Cerebellar cortex (tissue), 1 donor: ENCODE results near the gene IL11.
"Not testable (repeated sequence)": the region's sequence is repeated elsewhere in the genome, so short reads cannot be mapped to it uniquely, and the experiment has no call there.

Experiments used
- DNase-seq: peaks from one replicate; pipeline ENCODE4 v3.0.0-alpha.2; 2015; ENCODE audit warnings: low spot score

The IL11 gene

DNA sequence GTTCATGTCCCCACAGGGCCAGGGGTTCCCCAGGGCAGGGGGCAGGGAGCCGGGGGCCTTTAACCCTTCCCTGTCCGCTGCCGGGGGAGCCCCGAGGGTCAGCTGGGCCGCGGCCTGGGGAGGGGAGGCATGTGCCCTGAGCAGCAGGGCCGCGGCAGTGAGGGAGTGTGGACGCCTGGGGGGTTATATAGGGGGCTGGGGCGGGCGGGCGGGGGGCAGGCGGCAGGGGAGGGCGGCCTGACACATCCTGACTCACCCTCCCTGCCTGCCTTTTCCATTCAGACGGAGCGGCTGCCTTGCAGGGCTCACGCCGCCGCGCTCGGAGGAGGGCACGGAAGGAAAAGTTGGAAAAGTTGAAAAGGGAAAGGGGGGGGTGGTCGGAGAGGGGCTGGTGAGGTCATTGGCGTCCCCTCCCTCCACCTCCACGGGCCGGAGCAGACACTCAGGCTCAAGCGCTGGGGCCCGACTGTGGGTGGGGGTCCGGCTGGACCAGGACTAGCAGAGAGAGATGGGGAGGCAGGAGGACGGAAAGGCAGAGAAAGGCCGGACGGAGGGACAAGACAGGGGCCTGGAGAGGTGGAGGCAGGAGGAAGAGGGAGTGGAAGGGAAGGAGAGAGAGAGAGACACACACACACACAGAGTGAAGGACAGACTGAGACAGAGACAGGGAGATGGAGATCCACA, at the start of gene IL11:
Gene IL11, minus strand, starts transcription at position 159 of the 684 bp plus-strand sequence. Its CDS starts 153 bp downstream, at position 6.
- DNase-seq = no peak

DNA sequence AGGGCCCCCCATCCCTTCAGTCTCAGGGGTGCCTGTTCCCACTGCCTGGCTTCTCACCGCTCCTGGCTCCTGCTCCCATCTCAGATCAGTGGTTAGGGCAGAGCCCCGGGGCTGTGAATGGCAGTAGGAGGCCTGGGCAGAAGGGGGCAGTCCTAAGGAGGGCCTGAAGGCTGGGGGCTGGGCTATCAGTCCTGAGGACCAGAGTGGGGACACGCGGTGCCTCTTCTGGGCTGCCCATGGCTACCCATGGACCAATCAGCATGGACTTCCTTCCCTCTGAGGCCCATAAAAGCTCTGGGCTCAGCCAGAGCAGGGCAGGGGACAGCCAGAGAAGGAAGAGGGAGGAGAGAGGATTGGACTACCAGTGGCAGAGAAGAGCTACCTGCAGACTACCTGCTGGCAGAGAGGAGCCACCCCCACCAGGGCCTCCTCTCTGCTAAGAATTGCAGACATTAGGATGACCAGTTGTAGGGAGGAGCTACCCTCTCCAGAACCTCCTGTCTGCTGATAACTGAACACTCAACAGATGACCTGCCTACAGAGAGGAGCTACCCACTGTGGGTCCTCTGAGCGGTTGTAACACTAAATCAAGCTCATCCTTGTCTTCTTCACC, 49.5 kb upstream of the IL11 start:
- DNase-seq = no peak

DNA sequence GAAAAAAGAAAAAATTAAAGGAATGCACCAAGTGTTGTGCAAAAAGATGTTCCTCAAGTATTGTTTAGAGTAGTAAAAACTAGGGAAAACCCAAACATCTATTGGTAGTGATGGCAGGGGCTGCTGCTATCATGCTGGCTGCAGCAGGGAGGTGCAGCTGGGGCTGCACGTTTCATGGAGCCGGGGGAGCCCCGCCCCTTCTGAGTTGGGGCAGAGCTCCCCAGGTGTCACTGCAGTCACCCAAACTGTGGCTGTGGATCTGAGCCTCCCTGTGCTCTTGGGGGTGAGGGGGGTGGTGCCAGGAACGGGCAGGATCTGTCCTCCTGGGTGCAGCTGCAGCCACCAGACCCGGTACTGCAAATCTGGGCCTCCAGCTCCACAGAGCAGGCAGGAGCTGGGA, 48.8 kb upstream of the IL11 start:
- DNase-seq = no peak

DNA sequence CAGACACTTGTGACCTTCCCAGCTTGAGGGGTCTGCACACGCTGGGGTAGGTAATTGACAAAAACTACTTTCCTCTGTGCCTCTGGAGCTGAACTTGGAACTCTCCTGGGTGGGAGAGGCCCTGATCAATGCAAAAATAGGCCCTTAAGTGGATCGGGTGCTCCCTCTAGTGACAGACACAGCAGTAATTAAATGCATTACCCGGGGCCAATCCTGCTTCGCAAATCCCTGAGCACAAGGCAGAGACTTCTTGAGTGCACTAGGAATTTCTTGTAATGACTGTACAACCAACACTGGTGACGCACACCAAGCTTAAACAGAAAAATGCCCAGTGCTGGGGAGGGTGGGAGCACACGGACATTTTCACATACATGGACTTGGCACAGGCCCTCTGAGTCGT, 47.9 kb upstream of the IL11 start:
- DNase-seq = peak; percentile 77

GRCh38 chr19:55410168-55410567, 39.9 kb upstream of the IL11 start:
- no peak for DNase-seq

DNA sequence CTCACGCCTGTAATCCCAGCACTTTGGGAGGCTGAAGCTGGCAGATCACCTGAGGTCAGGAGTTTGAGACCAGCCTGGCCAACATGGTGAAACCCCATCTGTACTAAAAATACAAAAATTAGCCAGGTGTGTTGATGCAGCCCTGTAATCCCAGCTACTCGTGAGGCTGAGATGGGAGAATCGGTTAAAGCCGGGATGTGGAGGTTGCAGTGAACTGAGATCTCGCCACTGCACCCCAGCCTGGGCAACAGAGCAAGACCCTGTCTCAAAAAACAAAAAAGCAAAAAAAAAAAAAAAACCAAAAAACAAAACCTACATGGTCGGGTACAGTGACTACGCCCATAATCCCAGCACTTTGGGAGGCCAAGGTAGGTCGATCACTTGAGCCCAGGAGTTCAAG, 38.9 kb upstream of the IL11 start:
- DNase-seq = not testable (repeated sequence)

GRCh38 chr19:55408533-55408872, 38.2 kb upstream of the IL11 start:
- no peak for DNase-seq

DNA sequence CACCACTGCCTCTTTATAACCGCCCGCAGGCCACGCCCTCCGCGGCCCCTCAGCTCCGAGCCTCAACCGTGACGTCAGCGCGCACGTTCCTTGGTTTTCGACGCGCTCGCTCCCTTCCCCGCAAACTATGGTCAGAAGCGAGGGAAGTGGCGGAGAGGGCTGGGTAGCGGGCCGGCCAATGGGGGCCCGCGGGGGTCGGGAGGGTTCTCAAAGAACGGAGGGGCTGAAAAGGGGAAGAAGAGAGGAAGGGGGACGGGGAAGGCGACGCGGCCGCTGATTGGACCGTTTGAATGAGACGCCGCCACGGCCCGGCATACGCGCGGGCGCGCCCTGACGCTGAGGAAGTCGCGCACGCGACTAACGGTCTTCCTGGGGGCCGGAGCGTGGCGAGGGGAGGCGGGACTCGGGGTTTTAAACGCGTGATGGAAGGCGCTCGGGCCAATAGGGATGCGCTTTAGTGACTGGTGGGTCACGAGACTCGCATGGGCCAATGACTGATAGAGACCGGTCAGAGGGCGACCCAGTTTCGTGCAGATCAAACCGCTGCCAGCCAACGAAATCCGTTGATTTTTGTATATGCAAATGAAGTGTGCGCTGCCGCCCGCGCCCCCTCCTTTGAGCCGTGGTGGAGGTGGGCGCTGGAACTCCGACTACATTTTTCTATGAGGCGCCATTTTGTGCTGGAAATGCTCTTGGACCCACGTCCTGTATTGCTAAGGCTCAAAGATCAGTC, 37.7 kb upstream of the IL11 start:
- peak; percentile 100 for DNase-seq

DNA sequence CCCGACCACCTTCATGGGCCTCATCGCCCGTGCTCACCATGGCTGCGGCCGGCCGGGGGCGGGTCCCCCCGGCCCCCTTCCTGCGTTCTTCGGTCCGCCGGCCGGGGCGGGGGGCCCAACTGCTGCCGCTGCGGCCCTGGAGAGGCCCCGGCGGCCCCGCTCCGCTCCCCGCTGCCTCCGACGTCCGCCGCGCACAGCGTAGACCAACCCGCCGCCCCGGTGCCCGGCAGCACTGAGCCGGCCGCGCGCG, 37.2 kb upstream of the IL11 start, which contains the start of gene UBE2S:
Gene UBE2S, minus strand, starts transcription at position 239 of the 250 bp plus-strand sequence. Its CDS starts 199 bp downstream, at position 40.
- not testable (repeated sequence) for DNase-seq

- DNase-seq = no peak
Observed at GRCh38 chr19:55406826-55407549, 36.7 kb upstream of the IL11 start.

DNA sequence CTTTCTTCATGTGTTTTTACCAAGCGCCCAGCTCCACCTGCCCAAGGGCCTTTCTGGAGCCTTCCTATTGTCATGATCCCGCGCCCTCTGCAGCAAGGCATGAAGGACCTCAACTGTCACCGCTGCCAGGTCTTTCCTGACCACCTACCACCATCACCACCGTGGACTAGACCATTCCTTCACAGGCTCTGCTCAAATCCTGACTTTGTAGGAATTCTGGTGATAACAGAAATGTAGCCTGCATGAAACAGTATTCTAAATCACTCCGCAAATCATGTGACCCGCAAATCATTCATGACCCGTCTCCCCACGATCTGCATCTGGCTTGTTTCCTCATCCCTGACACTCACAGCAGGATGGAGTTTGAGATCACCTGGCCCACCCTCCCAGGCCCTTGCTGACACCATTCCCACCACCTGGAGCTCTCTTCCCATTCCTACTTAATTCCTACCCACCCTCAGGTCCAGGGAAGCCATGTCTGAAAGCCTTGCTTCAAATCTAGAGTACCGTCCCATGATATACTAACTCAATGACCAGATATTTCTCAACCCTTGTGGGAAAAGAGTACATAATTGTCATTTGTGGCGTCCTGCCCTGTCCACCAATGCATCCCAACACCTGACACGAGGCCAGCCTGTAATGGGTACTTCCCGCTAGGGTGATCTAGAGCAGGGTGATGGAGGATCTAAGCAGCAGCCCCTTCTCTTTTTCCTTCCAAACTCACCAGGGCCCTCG, 36.0 kb upstream of the IL11 start:
- no peak for DNase-seq

- no peak for DNase-seq
Observed at GRCh38 chr19:55405638-55406037, 35.4 kb upstream of the IL11 start.

GRCh38 chr19:55402509-55402908, 32.2 kb upstream of the IL11 start:
- DNase-seq = no peak

GRCh38 chr19:55401390-55401789, 31.1 kb upstream of the IL11 start:
- not testable (repeated sequence) for DNase-seq

GRCh38 chr19:55400281-55401087, 30.2 kb upstream of the IL11 start:
- DNase-seq = no peak

GRCh38 chr19:55398200-55398925, 28.1 kb upstream of the IL11 start:
- DNase-seq = no peak

- DNase-seq = peak; percentile 14
Observed at GRCh38 chr19:55392820-55393761, 22.8 kb upstream of the IL11 start.

DNA sequence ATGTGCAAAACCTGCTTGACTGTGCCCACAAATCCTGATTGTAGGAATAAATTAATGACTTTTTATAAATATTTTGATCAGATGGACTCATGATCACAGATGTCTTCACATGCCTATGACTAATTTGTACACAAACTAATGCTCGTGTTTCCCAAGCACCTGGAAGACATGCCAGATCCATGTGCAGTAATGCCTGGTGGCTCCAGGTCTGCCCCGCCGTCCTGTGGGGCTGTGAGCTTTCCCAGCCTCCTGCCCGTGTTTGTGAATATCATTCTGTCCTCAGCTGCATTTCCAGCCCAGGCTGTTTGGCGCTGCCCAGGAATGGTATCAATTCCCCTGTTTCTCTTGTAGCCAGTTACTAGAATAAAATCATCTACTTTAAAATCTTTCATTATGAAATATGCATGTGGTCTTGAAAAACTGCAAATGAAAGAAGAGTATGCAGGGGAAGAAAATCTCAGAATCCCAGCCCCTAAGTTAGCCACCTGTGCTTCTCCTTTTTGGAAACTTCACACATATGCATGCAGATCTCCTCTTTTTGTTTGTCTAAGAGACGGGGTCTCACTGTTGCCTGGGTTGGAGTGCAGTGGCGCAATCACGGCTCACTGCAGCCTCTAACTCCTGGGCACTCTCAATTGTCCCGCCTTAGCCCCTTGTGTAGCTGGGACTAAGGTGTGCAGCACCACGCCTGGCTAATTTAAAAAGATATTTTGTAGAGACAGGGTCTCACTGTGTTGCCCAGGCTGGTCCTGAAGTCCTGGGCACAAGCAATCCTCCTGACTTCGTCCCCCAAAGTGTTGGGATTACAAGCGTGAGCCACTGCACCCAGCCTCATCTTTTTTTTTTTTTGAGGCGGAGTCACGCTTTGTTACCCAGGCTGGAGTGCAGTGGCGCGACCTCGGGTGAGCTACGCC, 21.7 kb upstream of the IL11 start:
- no peak for DNase-seq
